Measurements from ENCODE around the gene CDYL. TPM values are rescaled to one million over a fixed set of nuclear protein-coding genes. Genes with fewer than 3 reads are reported as not detected.

The CDYL gene
- total RNA-seq, 4 donors from 2014 or later, result 32.1 to 61.4 (median 39.0) TPM

DNA sequence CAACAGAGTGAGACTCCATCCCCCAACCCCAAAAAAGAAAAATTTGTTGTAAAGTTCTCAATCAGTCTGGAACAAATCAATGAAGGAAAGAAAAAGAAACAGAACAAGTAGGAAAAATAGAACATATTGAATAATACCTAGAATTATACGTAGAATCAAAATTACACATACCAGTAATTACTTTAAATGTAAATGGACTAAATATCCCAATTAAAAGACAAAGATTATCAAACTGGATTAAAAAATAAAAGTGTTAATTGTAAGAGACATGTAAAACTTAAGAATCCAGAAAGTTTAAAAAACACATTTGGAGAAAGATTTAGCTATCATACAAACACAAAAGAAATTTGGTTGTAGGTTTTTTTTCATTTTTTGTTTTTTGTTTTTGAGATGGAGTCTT is 12.3 kb upstream of the CDYL start:
- H3K4me3 ChIP-seq (ENCODE audit: low read depth, poor library complexity, severe bottlenecking), result no peak overlapping the region
- TF ChIP-seq, protein P1, sequence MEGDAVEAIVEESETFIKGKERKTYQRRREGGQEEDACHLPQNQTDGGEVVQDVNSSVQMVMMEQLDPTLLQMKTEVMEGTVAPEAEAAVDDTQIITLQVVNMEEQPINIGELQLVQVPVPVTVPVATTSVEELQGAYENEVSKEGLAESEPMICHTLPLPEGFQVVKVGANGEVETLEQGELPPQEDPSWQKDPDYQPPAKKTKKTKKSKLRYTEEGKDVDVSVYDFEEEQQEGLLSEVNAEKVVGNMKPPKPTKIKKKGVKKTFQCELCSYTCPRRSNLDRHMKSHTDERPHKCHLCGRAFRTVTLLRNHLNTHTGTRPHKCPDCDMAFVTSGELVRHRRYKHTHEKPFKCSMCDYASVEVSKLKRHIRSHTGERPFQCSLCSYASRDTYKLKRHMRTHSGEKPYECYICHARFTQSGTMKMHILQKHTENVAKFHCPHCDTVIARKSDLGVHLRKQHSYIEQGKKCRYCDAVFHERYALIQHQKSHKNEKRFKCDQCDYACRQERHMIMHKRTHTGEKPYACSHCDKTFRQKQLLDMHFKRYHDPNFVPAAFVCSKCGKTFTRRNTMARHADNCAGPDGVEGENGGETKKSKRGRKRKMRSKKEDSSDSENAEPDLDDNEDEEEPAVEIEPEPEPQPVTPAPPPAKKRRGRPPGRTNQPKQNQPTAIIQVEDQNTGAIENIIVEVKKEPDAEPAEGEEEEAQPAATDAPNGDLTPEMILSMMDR (IDR thresholded peaks at IDR 0.05), result no peak
- no peak for TF ChIP-seq POLR2A (IDR thresholded peaks at IDR 0.05)
- no peak for DNase-seq (ENCODE audit: low spot score in 2 of 2)
- 93 to 94% methylated on average over 1 of the region's 1 CpG for WGBS, 2 donors
- intact Hi-C loops (cut with DNase I; ENCODE audit: low total_unique reads), result no loop called here

DNA sequence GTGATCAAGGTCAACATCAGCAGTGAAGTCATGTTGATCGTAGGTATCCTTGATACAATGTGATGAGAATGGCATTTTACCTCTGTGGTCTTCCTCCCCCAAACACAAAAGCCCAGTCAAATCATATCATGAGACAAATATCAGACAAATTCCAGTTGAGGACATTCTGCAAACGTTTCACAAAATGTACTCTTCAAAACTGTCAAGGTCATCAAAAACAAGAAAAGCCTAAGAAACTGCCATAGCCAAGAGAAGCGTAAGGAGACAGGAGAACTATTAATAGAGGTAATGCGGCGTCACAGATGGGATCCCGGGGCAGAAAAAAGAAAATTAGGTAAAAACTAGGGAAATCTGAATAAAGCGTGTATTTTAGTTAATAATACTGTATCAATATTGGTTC is 7.4 kb upstream of the CDYL start:
- intact Hi-C loops (cut with DNase I; ENCODE audit: low total_unique reads), result no loop called here
- WGBS, 2 donors, result 88 to 89% methylated on average over 7 of the region's 7 CpGs

DNA sequence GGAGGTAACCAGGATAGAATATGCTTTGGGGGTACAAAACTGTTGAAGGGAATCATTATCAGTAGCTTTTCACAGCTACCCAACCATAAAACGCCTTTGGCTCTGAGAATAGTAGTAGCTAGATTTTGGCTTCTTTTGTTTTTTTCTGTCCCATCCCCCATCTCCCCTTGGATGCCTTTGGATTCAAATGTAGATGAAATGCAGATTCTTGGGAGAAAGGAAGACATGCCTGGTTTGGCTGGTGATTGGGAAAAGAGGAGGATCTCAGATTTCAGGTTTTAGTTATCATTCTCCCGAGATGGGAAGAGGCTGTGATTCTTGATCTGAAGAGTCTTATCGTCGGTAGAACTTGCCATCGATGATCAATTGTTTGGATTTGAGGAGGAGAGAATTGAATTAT is 3.5 kb upstream of the CDYL start:
- TF ChIP-seq POLR2A (IDR thresholded peaks at IDR 0.05), result no peak
- TF ChIP-seq, protein P1 (IDR thresholded peaks at IDR 0.05), result no peak
- intact Hi-C loops (cut with DNase I; ENCODE audit: low total_unique reads), result no loop called here
- no peak for DNase-seq (ENCODE audit: low spot score in 2 of 2)
- H3K4me3 ChIP-seq (ENCODE audit: low read depth, poor library complexity, severe bottlenecking), result no peak overlapping the region
- WGBS, 2 donors, result 59% methylated on average over 5 of the region's 5 CpGs

More for the DNA sequence above, 7.4 kb upstream of the CDYL start:
- no peak for DNase-seq (ENCODE audit: low spot score in 2 of 2)
- H3K4me3 ChIP-seq (ENCODE audit: low read depth, poor library complexity, severe bottlenecking), result no peak overlapping the region
- TF ChIP-seq POLR2A (IDR thresholded peaks at IDR 0.05), result no peak
- TF ChIP-seq, protein P1 (IDR thresholded peaks at IDR 0.05), result no peak

DNA sequence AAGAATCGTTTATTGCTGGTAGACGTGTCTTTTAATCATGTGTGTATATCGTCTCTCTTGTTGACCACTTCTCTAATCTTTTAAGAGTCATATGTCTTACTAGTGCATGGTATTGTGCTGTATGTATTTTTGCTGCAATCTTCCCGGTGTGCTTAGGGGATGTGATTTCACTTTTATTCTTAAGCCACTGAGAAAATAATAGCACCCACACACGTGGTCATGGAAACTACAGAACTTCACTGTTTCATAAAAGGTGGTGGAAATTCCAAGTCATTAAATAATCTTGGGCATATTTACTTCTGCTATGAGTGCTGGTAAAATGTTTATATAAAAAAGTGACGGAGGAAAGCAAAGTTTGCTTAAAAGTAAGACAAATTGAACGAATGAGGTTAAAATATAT is 3.0 kb upstream of the CDYL start:
- intact Hi-C loops (cut with DNase I; ENCODE audit: low total_unique reads), result no loop called here
- H3K4me3 ChIP-seq (ENCODE audit: low read depth, poor library complexity, severe bottlenecking), result no peak overlapping the region
- TF ChIP-seq, protein P1 (IDR thresholded peaks at IDR 0.05), result no peak
- no peak for TF ChIP-seq POLR2A (IDR thresholded peaks at IDR 0.05)
- DNase-seq (ENCODE audit: low spot score in 2 of 2), result no peak
- 40 to 48% methylated on average over 7 of the region's 7 CpGs for WGBS, 2 donors

DNA sequence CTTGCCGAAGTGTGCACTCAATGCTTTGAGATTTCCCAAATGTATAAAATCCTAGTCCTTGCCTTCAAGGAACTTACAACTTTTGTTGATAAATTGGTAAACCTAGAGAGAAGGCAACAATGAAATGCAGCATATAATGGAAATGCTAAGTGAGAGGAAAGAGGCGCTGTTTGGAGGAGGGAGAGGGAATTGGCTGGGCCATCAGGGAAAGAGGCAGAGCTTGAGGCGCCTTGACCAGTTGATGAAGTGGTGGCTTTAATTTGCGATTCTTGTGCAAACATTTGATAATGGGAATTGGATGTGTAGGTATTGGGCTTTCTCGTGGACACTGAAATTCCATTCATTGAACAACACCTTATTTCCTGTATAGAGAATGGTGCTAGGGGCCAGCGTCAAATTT is 1.9 kb upstream of the CDYL start:
- WGBS, 2 donors, result 40 to 45% methylated on average over 6 of the region's 6 CpGs
- no peak for DNase-seq (ENCODE audit: low spot score in 2 of 2)
- intact Hi-C loops (cut with DNase I; ENCODE audit: low total_unique reads), result no loop called here
- TF ChIP-seq POLR2A (IDR thresholded peaks at IDR 0.05), result no peak
- H3K4me3 ChIP-seq (ENCODE audit: low read depth, poor library complexity, severe bottlenecking), result no peak overlapping the region

DNA sequence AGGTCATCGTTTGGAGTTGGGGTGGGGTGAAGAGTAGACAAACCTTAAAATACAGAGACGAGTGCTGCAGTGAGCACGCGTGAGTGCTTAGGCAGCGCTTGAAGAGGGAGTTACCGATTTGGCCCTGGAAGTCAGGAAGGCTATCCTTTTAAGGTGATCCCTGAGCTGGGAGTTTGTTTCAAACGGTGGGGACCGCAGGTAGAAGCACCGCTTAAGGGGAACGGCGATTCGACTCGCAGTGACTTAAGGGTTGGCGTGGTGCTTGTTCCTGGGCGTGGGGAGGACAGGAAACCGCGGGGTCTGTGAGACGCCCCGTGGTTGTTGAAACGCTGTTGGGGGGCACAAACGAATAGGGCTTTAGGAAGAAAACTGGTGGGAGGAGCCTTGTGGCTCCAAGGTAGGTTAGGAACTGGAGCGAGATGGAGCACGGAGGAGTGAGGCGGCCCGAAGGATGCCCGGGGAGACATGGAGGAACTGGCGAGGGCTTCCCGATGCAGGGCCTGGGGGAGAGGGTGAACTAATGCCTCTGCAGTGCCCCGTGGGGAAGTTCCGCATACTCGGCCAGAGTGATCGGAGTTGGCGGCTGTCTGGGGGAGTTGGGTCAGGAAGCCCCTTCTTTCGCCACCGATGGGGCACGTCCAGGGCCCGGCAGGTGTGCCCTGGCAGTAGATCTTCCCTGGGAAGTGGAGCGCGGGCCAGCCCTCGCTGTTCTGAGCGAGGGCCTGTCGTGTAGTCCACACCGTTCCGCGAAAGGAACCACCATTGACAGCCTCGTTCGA is 1.3 kb upstream of the CDYL start:
- peak; percentile 32 to 91 for DNase-seq (ENCODE audit: low spot score in 2 of 2)
- 2 to 3% methylated on average over 47 of the region's 47 CpGs for WGBS, 2 donors
- peak overlapping the region; percentile 11 for H3K4me3 ChIP-seq (ENCODE audit: low read depth, poor library complexity, severe bottlenecking)
- TF ChIP-seq, protein P1 (IDR thresholded peaks at IDR 0.05), result no peak
- TF ChIP-seq POLR2A (IDR thresholded peaks at IDR 0.05), result no peak
- intact Hi-C loops (cut with DNase I; ENCODE audit: low total_unique reads), result no loop called here

Measured in lower leg skin (tissue), 4 donors.